CD14-positive monocyte (primary cell): Measurements from ENCODE around the gene PNPLA3. TPM values are rescaled to one million over a fixed set of nuclear protein-coding genes. Genes with fewer than 3 reads are reported as not detected.
"Not testable (repeated sequence)": the region's sequence is repeated elsewhere in the genome, so short reads cannot be mapped to it uniquely, and the experiment has no call there.

Experiments
- DNase-seq, 3 donors: peaks; one replicate each; pipeline ENCODE4 v3.0.0-alpha.2; 2011 to 2022
- H2AFZ ChIP-seq: 2 replicates; pipeline ENCODE4 v1.6.0; 2012; ENCODE audit warnings: mild to moderate bottlenecking, low read depth, low read length, inconsistent platforms; ENCODE audit not compliant: insufficient read depth, poor library complexity, severe bottlenecking
- H3K27ac ChIP-seq, 2 donors: 1 replicate in 1 of 2; 2 replicates in 1 of 2; pipeline ENCODE4 v1.5.1; 2012 to 2013; ENCODE audit warnings: low read length in 2 of 2, control low read depth in 1 of 2, inconsistent platforms in 1 of 2, low read depth in 1 of 2, mild to moderate bottlenecking in 1 of 2
- H3K27me3 ChIP-seq, 2 donors: one replicate each; pipeline versions ENCODE4 v1.6.0 to v1.6.1; 2011 to 2013; ENCODE audit warnings: low read length in 2 of 2; ENCODE audit not compliant: control insufficient read depth in 2 of 2, insufficient read depth in 2 of 2
- H3K36me3 ChIP-seq, 2 donors: replicated peaks in 1 of 2; 1 replicate in 1 of 2; 2 replicates in 1 of 2; pipeline versions ENCODE4 v1.5.1 to v1.6.1; 2012 to 2013; ENCODE audit warnings: low read length in 2 of 2, control low read depth in 1 of 2, inconsistent platforms in 1 of 2, mild to moderate bottlenecking in 1 of 2; ENCODE audit not compliant: insufficient read depth in 2 of 2, control insufficient read depth in 1 of 2
- H3K4me1 ChIP-seq, 2 donors: 1 replicate in 1 of 2; 2 replicates in 1 of 2; pipeline versions ENCODE4 v1.5.1 to v1.6.1; 2012 to 2013; ENCODE audit warnings: low read length in 2 of 2, control low read depth in 1 of 2, inconsistent platforms in 1 of 2, mild to moderate bottlenecking in 1 of 2, moderate library complexity in 1 of 2; ENCODE audit not compliant: insufficient read depth in 2 of 2, control insufficient read depth in 1 of 2
- H3K4me2 ChIP-seq: replicated peaks from 2 replicates; pipeline ENCODE3; 2012; ENCODE audit warnings: low read length, moderate library complexity, mild to moderate bottlenecking; ENCODE audit not compliant: poor library complexity, severe bottlenecking; ENCODE audit errors: extremely low read depth
- H3K4me3 ChIP-seq, 3 experiments: fragments of 200-600 bp in 1 of 3; sonication (generic) in 1 of 3; replicated peaks in 1 of 3; 1 replicate in 2 of 3; 2 replicates in 1 of 3; pipeline ENCODE4 v1.5.1; 2011 to 2013; ENCODE audit warnings: low read length in 3 of 3, mild to moderate bottlenecking in 3 of 3, control low read depth in 2 of 3, low read depth in 2 of 3, inconsistent platforms in 1 of 3, moderate library complexity in 1 of 3
- H3K79me2 ChIP-seq: 2 replicates; pipeline ENCODE4 v1.6.0; 2012; ENCODE audit warnings: mild to moderate bottlenecking, control low read depth, inconsistent platforms, low read length, moderate library complexity; ENCODE audit not compliant: insufficient read depth
- H3K9ac ChIP-seq: 2 replicates; pipeline ENCODE4 v1.6.0; 2017; ENCODE audit warnings: low read length, mild to moderate bottlenecking; ENCODE audit not compliant: insufficient read depth, poor library complexity, severe bottlenecking
- H3K9me3 ChIP-seq, 2 donors: replicated peaks in 1 of 2; 1 replicate in 1 of 2; 2 replicates in 1 of 2; pipeline versions ENCODE4 v1.5.1 to v1.6.1; 2012 to 2013; ENCODE audit warnings: low read length in 2 of 2, control low read depth in 1 of 2; ENCODE audit not compliant: control insufficient read depth in 1 of 2, insufficient read depth in 1 of 2
- H4K20me1 ChIP-seq: 2 replicates; pipeline ENCODE4 v1.6.0; 2012; ENCODE audit warnings: mild to moderate bottlenecking, low read length, control low read depth, moderate library complexity; ENCODE audit not compliant: insufficient read depth
- H3K27ac Mint-ChIP-seq, 7 donors: one replicate each; pipeline ENCODE4 v1.8.0; 2020; ENCODE audit warnings: mild to moderate bottlenecking in 7 of 7, mixed read lengths in 7 of 7, moderate library complexity in 6 of 7, inconsistent platforms in 2 of 7
- H3K27me3 Mint-ChIP-seq, 3 donors: one replicate each; pipeline ENCODE4 v1.8.0; 2021 to 2022; ENCODE audit warnings: low read depth in 3 of 3, mild to moderate bottlenecking in 3 of 3, mixed read lengths in 3 of 3, moderate library complexity in 3 of 3, inconsistent platforms in 1 of 3
- H3K36me3 Mint-ChIP-seq, 2 donors: one replicate each; pipeline ENCODE4 v1.8.0; 2020; ENCODE audit warnings: mixed read lengths in 2 of 2, inconsistent platforms in 1 of 2, mild to moderate bottlenecking in 1 of 2
- H3K4me1 Mint-ChIP-seq: one replicate; pipeline ENCODE4 v1.8.0; 2020; ENCODE audit warnings: mild to moderate bottlenecking, mixed read lengths
- H3K4me3 Mint-ChIP-seq, 2 donors: one replicate each; pipeline ENCODE4 v1.8.0; 2020; ENCODE audit warnings: mild to moderate bottlenecking in 2 of 2, mixed read lengths in 2 of 2, moderate library complexity in 1 of 2
- H3K9me3 Mint-ChIP-seq, 7 donors: one replicate each; pipeline ENCODE4 v1.8.0; 2020 to 2022; ENCODE audit warnings: mixed read lengths in 7 of 7, mild to moderate bottlenecking in 6 of 7, moderate library complexity in 6 of 7, inconsistent platforms in 2 of 7
- WGBS: methylation state at CpG from one replicate; pipeline ENCODE4 v1.1.5; 2013; ENCODE audit warnings: missing lambda C conversion rate; ENCODE audit not compliant: insufficient coverage; 5-methylcytosine and 5-hydroxymethylcytosine counted together
- intact Hi-C, 2 donors: fragments of 100-400 bp; cut with micrococcal nuclease; formaldehyde crosslinking; loops; one replicate each; pipeline versions ENCODE4 v1.15.0 to v1.15.1; 2023
- polyA plus RNA-seq, 3 donors: library from polyadenylated mRNA; depleted of rRNA in 1 of 3; unstranded in 2 of 3; stranded (reverse) in 1 of 3; fragments of 300-500 nt in 2 of 3; fragments of >200 nt in 1 of 3; fragmentation: Illumina TruSeq in 2 of 3; gene quantifications; 1 replicate in 2 of 3; 2 replicates in 1 of 3; pipeline ENCODE4 v1.2.3, GENCODE V29; 2012 to 2021
- TF ChIP-seq, protein P1 (sequence below): fragments of 200-600 bp; IDR thresholded peaks from one replicate; pipeline ENCODE4 v1.8.0; 2022; ENCODE audit warnings: antibody characterized with exemption, mild to moderate bottlenecking

PNPLA3 gene
- polyA plus RNA-seq, 3 donors = not detected

DNA sequence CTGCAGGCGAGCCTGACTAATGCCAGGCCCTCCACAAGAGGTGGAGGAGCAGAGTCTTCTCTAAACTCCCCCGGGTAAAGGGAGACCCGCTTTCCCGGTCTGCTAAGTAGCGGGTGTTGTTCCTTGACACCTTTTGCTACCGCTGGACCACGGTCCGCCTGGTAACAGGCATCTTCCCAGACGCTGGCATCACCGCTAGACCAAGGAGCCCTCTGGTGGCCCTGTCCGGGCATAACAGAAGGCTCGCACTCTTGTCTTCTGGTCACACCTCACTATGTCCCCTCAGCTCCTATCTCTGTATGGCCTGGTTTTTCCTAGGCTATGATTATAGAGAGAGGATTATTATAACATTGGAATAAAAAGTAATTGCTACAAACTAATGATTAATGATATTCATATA lies 19.2 kb upstream of the PNPLA3 start:
- H3K27ac Mint-ChIP-seq, H3K27me3 Mint-ChIP-seq: not testable (repeated sequence)
- 43% methylated on average over 5 of the region's 12 CpGs for WGBS

DNA sequence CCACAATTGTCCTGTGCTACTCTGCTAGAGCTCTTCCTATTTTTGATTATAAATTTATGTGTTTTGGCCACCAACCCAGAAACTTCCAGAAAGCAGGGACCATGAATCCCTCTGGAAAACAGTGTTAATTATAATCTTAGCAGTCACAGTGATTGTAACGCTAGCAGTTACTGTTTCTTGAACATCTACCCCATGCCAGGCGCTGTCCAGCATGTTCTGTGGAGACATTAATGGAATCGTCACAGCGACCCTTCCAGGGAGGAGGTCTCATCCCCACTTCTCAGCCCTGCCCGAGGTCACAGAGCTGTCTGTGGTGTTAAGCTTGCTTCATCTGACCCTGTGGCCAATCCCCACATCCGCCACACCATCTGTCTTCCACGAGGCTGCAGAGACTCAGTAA lies 17.9 kb upstream of the PNPLA3 start:
- H3K4me3 Mint-ChIP-seq = no peak overlapping the region
- no peak for DNase-seq
- H3K4me2 ChIP-seq = no peak overlapping the region
- no peak overlapping the region for H3K27ac ChIP-seq
- no peaks in the 10 kb centered on the region for H3K36me3 Mint-ChIP-seq
- intact Hi-C loops = no loop called here
- TF ChIP-seq, protein P1, sequence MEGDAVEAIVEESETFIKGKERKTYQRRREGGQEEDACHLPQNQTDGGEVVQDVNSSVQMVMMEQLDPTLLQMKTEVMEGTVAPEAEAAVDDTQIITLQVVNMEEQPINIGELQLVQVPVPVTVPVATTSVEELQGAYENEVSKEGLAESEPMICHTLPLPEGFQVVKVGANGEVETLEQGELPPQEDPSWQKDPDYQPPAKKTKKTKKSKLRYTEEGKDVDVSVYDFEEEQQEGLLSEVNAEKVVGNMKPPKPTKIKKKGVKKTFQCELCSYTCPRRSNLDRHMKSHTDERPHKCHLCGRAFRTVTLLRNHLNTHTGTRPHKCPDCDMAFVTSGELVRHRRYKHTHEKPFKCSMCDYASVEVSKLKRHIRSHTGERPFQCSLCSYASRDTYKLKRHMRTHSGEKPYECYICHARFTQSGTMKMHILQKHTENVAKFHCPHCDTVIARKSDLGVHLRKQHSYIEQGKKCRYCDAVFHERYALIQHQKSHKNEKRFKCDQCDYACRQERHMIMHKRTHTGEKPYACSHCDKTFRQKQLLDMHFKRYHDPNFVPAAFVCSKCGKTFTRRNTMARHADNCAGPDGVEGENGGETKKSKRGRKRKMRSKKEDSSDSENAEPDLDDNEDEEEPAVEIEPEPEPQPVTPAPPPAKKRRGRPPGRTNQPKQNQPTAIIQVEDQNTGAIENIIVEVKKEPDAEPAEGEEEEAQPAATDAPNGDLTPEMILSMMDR = no peak
- H4K20me1 ChIP-seq = no peaks in the 10 kb centered on the region
- peaks cover 4 to 19% (median 10%) of the 10 kb centered on the region in 3 donors for H3K27me3 Mint-ChIP-seq
- no peak overlapping the region for H3K27ac Mint-ChIP-seq
- no peak overlapping the region for H2AFZ ChIP-seq
- H3K9me3 ChIP-seq = no peaks in the 10 kb centered on the region
- no peak overlapping the region for H3K4me3 ChIP-seq
- H3K9me3 Mint-ChIP-seq = no peaks in the 10 kb centered on the region
- H3K4me1 Mint-ChIP-seq = no peaks in the 10 kb centered on the region
- peaks cover 0 to 3% of the 10 kb centered on the region in 2 donors for H3K27me3 ChIP-seq
- WGBS = 90% methylated on average over 2 of the region's 7 CpGs
- no peak overlapping the region for H3K9ac ChIP-seq
- H3K79me2 ChIP-seq = no peaks in the 10 kb centered on the region
- no peaks in the 10 kb centered on the region for H3K4me1 ChIP-seq
- H3K36me3 ChIP-seq = no peaks in the 10 kb centered on the region

More for the DNA sequence above, 19.2 kb upstream of the PNPLA3 start:
- H3K4me1 ChIP-seq, H3K4me2 ChIP-seq, intact Hi-C loops, H2AFZ ChIP-seq, H3K79me2 ChIP-seq, H3K9me3 ChIP-seq, H3K4me3 Mint-ChIP-seq, H4K20me1 ChIP-seq, H3K9me3 Mint-ChIP-seq, H3K4me1 Mint-ChIP-seq, H3K4me3 ChIP-seq, H3K9ac ChIP-seq, H3K36me3 ChIP-seq, H3K27me3 ChIP-seq, H3K36me3 Mint-ChIP-seq, H3K27ac ChIP-seq, DNase-seq: not testable (repeated sequence)
- TF ChIP-seq, protein P1 = peak; percentile 66
